ENCODE measurements around the gene ARHGAP22.
A peak's percentile ranks its signal among the peaks of the same experiment; 100 is the strongest.

ARHGAP22 gene

DNA sequence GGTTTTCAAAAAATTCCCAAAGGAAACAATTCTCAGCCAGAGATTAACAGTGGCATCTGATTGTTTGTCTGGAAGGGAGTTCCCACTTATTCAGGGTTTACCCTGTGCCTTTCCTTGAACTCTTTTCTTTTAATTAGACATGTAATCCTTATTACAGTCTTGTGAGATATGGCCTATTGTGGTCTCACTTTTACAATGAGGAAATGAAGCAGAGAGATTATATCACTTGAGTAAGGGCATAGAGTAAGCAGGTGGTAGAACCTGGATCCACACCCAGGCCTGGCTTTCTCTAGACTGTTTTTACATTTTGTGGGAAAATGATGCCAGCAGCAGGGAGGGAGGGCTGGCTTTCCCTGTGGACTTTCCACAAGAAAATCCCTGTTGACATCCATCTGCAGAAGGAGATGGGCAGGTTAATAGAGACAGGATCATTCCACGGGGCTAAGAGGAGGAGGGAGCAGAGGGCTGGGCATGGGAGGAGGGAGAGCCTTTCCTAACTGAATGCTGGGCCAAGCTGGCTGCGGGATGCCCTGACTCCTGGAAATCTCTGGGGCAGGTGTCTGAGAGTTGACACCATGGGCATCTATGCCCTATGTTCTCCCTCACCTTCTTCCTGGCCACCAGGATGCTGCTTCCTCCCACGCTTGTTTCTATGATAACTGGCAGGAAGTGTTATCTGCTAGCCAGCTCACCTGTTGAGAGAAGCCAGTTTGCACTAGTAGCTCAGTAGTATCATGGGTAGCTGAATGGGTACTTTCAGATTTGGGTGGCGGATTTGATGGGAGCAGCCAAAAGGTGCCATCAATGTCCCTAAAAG lies 28.7 kb upstream of the ARHGAP22 start:
- DNase-seq: peak; percentile 19

GRCh38 chr10:48632166-48632565 lies 27.3 kb upstream of the ARHGAP22 start:
- DNase-seq: no peak

DNA sequence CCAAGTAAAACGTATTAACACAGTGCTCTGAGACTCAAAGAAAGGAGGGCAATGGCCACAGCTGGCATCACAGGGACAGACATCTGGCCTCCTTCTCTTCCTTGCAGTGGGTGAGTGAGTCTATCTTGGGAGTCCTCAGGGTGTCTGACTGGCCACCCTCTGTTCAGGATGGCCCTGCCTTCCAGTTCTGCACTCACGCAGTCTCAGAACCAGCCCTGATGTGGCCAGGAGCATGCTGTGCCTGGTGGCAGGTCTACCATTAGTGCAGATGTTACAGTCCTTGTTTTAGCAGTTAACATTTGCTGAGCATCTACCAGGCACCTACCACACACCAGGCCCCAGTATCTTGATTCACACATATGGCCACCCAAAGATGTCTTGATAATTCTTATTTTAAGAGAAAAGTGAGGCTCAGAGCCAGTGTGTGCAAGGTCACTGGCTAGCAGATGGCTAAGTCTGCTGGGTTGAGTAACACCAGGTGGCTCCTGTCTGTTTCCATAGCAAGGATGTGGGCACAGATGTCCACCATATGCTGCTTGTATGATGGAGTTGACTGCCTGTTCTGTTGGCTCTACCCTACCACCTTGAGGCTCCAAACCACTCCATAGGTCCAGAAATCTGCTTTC lies 23.2 kb upstream of the ARHGAP22 start:
- peak; percentile 34 for DNase-seq

DNA sequence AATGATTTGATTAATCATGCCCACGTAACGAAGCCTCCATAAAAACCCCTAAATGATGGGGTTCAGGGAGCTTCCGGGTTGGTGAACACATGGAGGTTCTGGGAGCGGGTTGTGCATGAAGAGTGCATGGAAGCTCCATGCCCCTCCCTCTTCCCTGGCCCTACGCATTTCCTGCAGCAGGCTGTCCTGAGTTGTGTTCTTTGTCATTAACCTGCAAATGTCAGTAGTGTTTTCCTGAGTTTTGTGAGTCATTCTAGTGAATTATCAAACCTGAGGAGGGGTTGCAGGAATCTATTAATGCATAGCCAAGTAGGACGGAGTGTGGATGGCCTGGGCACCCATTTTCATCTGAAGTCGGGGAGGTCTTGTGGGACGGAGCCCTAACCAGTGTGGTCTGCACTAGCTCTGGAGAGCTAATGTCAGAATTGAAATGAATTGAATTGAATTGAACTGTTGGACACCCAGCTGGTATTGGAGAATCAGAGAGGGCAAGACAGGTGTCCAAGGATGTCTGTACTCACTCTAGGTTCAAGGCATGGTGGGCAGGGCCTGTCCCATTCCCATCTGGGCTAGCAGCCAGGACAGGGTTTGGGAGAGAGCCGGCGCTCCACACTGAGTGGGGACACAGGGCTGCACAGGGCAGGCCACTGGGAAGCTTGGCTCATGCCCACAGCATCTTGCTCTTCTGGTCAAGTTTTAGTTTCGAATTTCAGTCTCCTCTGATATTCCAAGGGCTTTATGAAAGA lies 22.3 kb upstream of the ARHGAP22 start:
- no peak for DNase-seq

GRCh38 chr10:48626447-48626846 lies 21.6 kb upstream of the ARHGAP22 start:
- no peak for DNase-seq

DNA sequence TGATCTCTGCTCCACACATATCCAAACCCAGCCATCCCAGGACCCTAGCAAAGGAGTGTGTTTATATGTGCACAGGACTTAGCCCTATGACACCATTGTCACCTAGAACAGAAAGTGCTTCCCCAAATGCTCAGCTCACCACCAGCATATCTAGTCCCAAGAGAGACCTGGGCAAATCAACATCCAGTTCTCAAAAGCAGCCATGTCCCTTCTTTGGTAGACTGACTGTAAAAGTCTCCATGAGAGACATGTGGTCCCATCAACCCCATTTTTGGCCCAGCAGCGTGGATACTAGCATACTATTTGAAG lies 20.9 kb upstream of the ARHGAP22 start:
- no peak for DNase-seq

DNA sequence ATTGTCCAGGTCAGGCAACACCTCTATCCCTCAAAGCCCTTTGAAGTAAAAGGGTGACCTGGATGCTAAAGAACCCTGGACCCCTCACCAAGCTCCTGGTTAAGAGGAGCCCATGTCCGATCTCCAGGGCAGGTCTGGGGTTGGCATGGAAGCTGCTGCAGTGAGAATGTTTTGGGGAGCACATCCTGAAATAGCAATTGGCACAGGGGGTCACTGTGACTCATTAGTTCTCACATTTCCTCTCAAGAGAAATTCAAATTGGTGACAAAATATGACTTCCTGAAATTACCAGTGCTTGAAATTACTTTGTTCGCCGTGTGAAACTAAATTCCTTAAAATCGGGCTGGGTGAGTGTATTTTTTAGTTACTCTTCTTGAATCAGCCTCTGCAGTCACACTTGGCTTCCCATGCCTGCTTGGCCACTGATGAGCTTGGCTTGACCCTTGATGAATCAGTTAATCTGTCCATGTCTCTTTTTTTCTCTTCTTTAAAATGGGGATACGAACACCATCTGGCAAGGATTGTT lies 18.8 kb upstream of the ARHGAP22 start:
- no peak for DNase-seq

- DNase-seq: peak; percentile 27
Observed at GRCh38 chr10:48623009-48623408, 18.1 kb upstream of the ARHGAP22 start.

GRCh38 chr10:48620719-48621118 lies 15.8 kb upstream of the ARHGAP22 start:
- DNase-seq: peak; percentile 51

- DNase-seq: no peak
Observed at GRCh38 chr10:48616436-48616835, 11.6 kb upstream of the ARHGAP22 start.

DNA sequence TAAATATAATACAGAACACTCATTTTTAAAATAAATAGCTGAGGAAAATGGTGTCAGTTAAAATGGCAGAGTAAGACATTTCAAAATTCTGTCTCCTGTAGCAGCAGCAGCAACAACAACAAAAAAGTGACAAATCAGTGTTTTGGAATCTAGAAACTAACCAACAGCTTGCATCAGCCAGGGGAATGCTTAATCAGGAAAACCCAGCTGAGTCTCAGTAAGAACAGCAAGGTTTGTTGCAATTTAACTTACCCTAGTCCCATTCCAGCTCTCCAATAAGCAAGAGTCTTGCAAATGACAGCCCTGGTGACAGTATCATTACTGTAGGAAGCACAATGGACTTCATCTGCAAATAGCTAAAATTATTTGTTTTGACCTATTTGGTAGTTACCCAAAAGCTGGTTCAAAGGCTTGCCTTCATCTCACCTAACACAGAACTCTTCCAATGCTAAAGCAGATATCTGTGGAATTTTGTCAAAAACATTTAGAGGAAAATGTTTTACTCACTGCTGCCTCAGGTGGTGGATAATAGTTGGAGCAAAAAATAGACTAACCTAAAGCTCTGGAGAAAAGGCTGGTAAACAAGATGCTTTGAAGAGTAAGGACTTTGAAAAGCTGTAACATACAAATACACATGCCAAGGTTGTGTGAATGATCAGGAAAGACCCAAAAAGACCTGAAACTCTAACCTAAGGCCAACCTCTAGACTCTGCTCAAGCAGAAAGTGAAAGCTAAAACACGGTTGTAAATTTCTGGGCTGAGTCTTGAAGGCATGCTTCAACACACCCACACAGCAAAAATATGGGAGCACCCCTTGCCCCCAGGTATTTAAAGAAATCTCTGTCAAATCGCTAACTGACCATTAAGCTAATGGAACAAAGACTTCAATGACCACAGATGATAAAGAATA lies 9.9 kb upstream of the ARHGAP22 start:
- DNase-seq: no peak

GRCh38 chr10:48613016-48613415 lies 8.1 kb upstream of the ARHGAP22 start:
- DNase-seq: no peak

GRCh38 chr10:48612236-48612943 lies 7.5 kb upstream of the ARHGAP22 start:
- no peak for DNase-seq

DNA sequence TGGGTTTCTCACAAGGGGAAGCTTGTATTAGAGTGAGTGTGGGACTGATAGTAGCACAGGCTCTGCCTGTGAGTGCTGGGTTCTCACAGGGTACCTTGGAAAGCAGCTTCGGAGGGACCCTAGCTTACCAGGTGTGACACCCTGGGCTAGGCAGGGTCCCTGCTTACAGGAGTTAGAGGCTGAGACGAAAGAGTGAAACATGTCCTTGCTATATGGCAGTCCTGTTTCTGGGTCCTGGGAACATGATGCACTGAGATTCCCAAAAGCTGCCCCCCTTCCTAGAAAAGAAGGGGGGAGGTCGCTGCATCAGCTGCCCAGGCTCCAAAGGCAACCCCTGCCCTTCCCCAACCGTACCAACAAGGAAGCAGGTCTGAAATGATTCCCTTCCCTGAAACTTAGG lies 6.3 kb upstream of the ARHGAP22 start:
- no peak for DNase-seq

DNA sequence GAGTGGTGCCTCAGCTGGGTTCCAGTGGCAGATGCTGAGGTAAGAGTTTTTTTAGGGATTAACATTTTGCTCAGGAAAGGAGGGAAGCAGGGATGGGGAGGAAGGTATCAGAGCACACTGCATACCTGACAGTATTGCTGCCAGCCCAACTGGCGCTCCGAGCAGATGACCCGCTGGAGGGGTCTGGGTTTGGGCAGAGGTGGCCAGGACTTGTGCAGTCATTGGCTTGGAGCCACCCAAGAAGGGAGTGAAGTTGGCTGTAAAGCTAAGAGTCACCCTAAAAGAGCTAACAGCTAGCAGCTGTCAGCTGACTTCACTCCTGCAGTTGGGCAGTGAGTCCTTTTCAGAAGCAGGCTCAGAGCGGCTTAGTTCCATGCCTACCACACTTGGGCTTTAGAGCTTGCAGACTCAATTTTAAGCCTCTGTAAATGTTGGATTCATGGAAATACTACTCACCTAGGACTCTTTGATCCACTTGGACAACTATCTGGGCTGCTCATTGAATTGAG lies 5.8 kb upstream of the ARHGAP22 start:
- no peak for DNase-seq

DNA sequence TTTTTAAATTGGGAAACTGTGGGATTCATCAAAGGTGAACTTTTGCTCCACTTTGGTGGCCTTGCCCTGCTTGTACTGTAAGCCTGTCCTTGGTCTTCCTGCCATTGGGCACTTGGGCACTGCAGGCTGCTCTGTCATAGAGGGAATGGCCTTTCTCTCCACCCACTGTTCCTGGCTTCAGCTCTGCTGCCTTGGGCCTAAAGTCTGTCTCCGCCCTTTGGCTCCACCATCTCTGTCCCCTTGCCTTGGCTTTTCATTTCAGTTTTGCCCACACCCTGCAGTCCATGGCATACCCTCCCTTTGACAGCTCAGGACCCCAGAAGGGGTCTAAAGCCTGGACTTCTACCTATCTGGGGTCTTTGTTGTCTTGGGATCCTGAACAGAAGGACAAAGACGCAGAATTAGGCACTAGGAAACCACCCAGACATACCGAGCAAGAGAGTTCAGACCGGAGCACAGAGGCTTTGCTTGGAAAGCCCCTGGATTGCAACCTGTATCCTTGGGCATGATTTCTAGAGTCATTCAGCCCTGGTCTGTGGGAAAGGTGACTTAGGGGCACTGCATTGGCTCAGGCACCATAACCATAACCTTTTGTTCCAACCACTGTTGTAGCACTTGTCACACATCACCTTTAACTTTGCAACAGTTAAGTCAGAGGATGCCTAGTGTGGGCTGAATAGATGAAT lies 5.2 kb upstream of the ARHGAP22 start:
- peak; percentile 28 for DNase-seq

DNA sequence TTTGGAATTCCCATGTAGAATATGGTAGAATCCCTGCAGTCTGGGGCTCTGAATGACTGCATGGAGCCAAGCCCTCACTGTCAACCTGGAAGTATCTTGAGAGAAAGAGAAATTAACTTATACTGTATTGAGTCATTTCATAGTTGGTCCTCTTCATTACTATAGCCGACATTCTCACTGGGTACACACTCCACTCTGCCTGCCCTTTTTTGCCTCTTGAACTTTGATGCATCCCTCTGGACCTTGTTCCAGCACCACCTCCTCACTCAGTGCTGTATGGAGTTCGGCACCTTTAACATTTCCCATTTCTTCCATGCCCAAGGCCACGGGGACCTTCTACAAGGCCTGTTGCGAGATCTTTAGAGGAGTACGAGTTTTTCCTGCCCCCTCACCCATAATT lies 4.6 kb upstream of the ARHGAP22 start:
- no peak for DNase-seq

GRCh38 chr10:48608976-48609375 lies 4.1 kb upstream of the ARHGAP22 start:
- DNase-seq: no peak

GRCh38 chr10:48608279-48608681 lies 3.4 kb upstream of the ARHGAP22 start:
- DNase-seq: peak; percentile 77

GRCh38 chr10:48607356-48608278 lies 2.7 kb upstream of the ARHGAP22 start:
- peak; percentile 36 for DNase-seq

Data from islet precursor cell (in vitro differentiated cells).